Upper lobe of left lung (tissue), 6 donors: ENCODE data around the gene DENND4B. TPM values are rescaled to one million over a fixed set of nuclear protein-coding genes. Genes with fewer than 3 reads are reported as not detected.

ENCODE experiments used
- ATAC-seq, 2 donors: fragments of 200-7000 bp; cut with Tn5 transposase; one replicate each; pipeline ENCODE4 v1.9.1; 2022; ENCODE audit warnings: mild to moderate bottlenecking in 2 of 2, moderate library complexity in 2 of 2; ENCODE audit not compliant: low FRiP score in 2 of 2
- DNase-seq, 2 donors: peaks; one replicate each; pipeline ENCODE4 v3.0.0-alpha.2; 2019 to 2020
- H3K27ac ChIP-seq, 4 donors: fragments of 200-600 bp; sonication (generic); one replicate each; pipeline ENCODE4 v1.5.1; 2016 to 2019
- H3K27me3 ChIP-seq, 4 donors: fragments of 200-600 bp; sonication (generic); one replicate each; pipeline ENCODE4 v1.5.1; 2017 to 2019
- H3K36me3 ChIP-seq, 4 donors: fragments of 200-600 bp; sonication (generic); one replicate each; pipeline ENCODE4 v1.5.1; 2016 to 2019
- H3K4me1 ChIP-seq, 4 donors: fragments of 200-600 bp; sonication (generic); one replicate each; pipeline ENCODE4 v1.5.1; 2018 to 2019
- H3K4me3 ChIP-seq, 4 donors: fragments of 200-600 bp; sonication (generic); one replicate each; pipeline ENCODE4 v1.5.1; 2017 to 2019; ENCODE audit warnings: mild to moderate bottlenecking in 2 of 4, moderate library complexity in 1 of 4
- H3K9me3 ChIP-seq, 4 donors: fragments of 200-600 bp; sonication (generic); one replicate each; pipeline ENCODE4 v1.5.1; 2018 to 2019
- CTCF ChIP-seq, 6 experiments: fragments of 450-650 bp in 4 of 6; fragments of 200-600 bp in 2 of 6; sonication (generic) in 2 of 6; IDR thresholded peaks; one replicate each; pipeline ENCODE4 v1.5.1; 2016 to 2019; ENCODE audit warnings: antibody characterized with exemption in 6 of 6
- EP300 ChIP-seq, 4 donors: sonication (generic); formaldehyde crosslinking; IDR thresholded peaks; one replicate each; pipeline ENCODE4 v1.5.1; 2017; ENCODE audit warnings: antibody characterized with exemption in 4 of 4, control low read depth in 2 of 4
- POLR2A ChIP-seq, 4 donors: fragments of 450-650 bp; IDR thresholded peaks; one replicate each; pipeline ENCODE4 v1.5.1; 2016 to 2017; ENCODE audit warnings: antibody characterized with exemption in 4 of 4, mild to moderate bottlenecking in 2 of 4
- POLR2AphosphoS5 ChIP-seq, 2 donors: sonication (generic); formaldehyde crosslinking; IDR thresholded peaks; one replicate each; pipeline ENCODE4 v1.5.1; 2017; ENCODE audit warnings: antibody characterized with exemption in 2 of 2
- WGBS, 2 donors: methylation state at CpG; one replicate each; pipeline ENCODE4 v1.1.5; 2017 to 2018; 5-methylcytosine and 5-hydroxymethylcytosine counted together
- small RNA-seq, 4 donors: library from RNA; depleted of rRNA; stranded (forward); fragments of <200 nt; gene quantifications; one replicate each; pipeline ENCODE3, GENCODE V24; 2016
- total RNA-seq, 6 donors: library from RNA; depleted of rRNA in 4 of 6; stranded (reverse); fragments of >200 nt in 4 of 6; gene quantifications; one replicate each; pipeline versions ENCODE4 v1.1.0 to v1.2.1, GENCODE V29; 2016 to 2021
- donor health status: DM: no; HTN: no; CAD: no; lungs with moderate emphysema.
- donor health status: DM: no; HTN: yes; CAD: no; lungs with severe emphysema.

Gene DENND4B
- total RNA-seq, 6 donors from 2014 or later: 43.3 to 151 (median 103) TPM

DNA sequence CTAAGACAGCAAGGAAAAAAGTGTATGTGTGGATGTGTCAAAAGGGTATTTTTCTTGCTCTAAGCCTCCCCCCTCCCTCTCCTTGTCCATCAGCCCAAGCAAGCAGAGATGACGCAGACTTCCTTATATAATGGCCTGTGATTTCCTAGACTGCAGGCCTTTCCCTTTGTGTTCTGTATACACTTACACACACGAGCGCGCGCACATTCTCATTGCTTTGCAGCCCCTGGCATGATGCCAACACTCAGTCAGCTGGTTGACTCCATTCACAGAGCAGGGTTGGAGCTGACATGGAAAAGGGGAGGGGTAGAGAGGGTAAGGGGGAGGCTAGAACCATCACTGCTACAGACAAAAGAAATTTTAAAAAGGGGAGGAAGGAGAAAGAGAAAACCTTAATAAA is 65.6 kb downstream of the DENND4B start:
- TF ChIP-seq CTCF (IDR thresholded peaks at IDR 0.05) (no peak), EP300 (IDR thresholded peaks at IDR 0.05) (peak in 1 of 4 donors; percentile 33), POLR2AphosphoS5 (IDR thresholded peaks at IDR 0.05) (peak; percentile 71 to 80)
- Histone ChIP-seq H3K27ac (peak overlapping the region in 3 of 4 donors; percentile 0 to 58 (median 42)), H3K36me3 (no peaks in the 10 kb centered on the region), H3K27me3 (no peaks in the 10 kb centered on the region), H3K4me1 (peaks cover 18 to 27% (median 25%) of the 10 kb centered on the region in 4 donors), H3K9me3 (no peaks in the 10 kb centered on the region), H3K4me3 (peak overlapping the region in 1 of 4 donors; percentile 7)
- ATAC-seq (peak; percentile 86 to 90), DNase-seq (peak in 1 of 2 donors; percentile 86)
- WGBS, 2 donors: 3 to 5% methylated on average over 5 of the region's 5 CpGs

DNA sequence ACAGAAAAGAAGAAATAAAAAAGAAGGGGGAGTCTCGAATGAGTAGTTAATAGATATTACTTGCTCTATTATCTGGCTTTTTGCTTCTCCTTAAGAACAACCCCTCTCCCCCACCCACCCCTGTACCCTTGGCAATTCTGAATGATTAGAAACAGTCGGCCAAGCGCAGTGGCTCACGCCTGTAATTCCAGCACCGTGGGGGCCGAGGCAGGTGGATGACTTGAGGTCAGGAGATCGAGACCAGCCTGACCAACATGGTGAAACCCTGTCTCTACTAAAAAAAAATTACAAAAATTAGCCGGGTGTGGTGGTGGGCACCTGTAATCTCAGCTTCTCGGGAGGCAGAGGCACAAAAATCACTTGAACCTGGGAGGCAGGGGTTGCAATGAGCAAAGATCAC is 66.5 kb downstream of the DENND4B start:
- ATAC-seq: no peak
- H3K4me1 ChIP-seq: peaks cover 18 to 33% (median 25%) of the 10 kb centered on the region in 4 donors
- H3K36me3 ChIP-seq: no peaks in the 10 kb centered on the region
- 91 to 96% methylated on average over 9 of the region's 9 CpGs for WGBS, 2 donors
- no peaks in the 10 kb centered on the region for H3K27me3 ChIP-seq
- no peak for DNase-seq
- H3K27ac ChIP-seq: peak overlapping the region in 3 of 4 donors; percentile 18 to 58 (median 42)
- no peak for TF ChIP-seq EP300 (IDR thresholded peaks at IDR 0.05)
- TF ChIP-seq CTCF (IDR thresholded peaks at IDR 0.05): no peak
- TF ChIP-seq POLR2AphosphoS5 (IDR thresholded peaks at IDR 0.05): no peak
- no peak for TF ChIP-seq POLR2A (IDR thresholded peaks at IDR 0.05)
- H3K9me3 ChIP-seq: no peaks in the 10 kb centered on the region
- H3K4me3 ChIP-seq: no peak overlapping the region

Small RNA genes lying within 50 kb of the gene (small RNA-seq; reads per million reads assigned to genes)
- gene AL831737.1: 0 reads per million in 4 donors
- gene MIR6737: 0 to 0.43 (median 0.03) reads per million in 4 donors

Other genes starting within 250 kb of the DENND4B start
- gene INTS3, start 218.7 kb downstream of the DENND4B start, total RNA-seq: 100 to 1,000 TPM in 1 of 6 donors, 10 to 100 TPM in 5; 58.2 to 159 (median 63.1) TPM
- 100 to 1,000 TPM in 5 of 6 donors, 10 to 100 TPM in 1; 92.8 to 272 (median 167) TPM for gene SLC27A3, start 171.3 kb downstream of the DENND4B start, total RNA-seq
- gene GATAD2B, start 23.7 kb downstream of the DENND4B start, total RNA-seq: 10 to 100 TPM; 16.0 to 50.3 (median 37.8) TPM
- 10 to 100 TPM; 19.4 to 93.2 (median 37.6) TPM for gene CRTC2, start 11.9 kb upstream of the DENND4B start, total RNA-seq
- 100 to 1,000 TPM in 3 of 6 donors, 10 to 100 TPM in 3; 41.9 to 145 (median 102) TPM for gene SLC39A1, start 16.8 kb upstream of the DENND4B start, total RNA-seq
- gene CREB3L4, start 21.2 kb upstream of the DENND4B start, total RNA-seq: 10 to 100 TPM in 3 of 6 donors, 1 to 10 TPM in 3; 4.7 to 17.4 (median 9.4) TPM
- gene JTB, start 31.0 kb upstream of the DENND4B start, total RNA-seq: 100 to 1,000 TPM; 123 to 285 (median 157) TPM
- gene RAB13, start 39.6 kb upstream of the DENND4B start, total RNA-seq: 100 to 1,000 TPM in 2 of 6 donors, 10 to 100 TPM in 4; 33.9 to 116 (median 56.6) TPM
- 1,000 to 10,000 TPM in 5 of 6 donors, 100 to 1,000 TPM in 1; 551 to 2,666 (median 1,424) TPM for gene RPS27, start 44.0 kb upstream of the DENND4B start, total RNA-seq
- gene NUP210L, start 208.4 kb upstream of the DENND4B start, total RNA-seq: under 1 TPM in 4 of 6 donors, not detected in 2; 0.11 to 0.91 (median 0.30) TPM
- gene TPM3, start 245.4 kb upstream of the DENND4B start, total RNA-seq: 100 to 1,000 TPM; 149 to 452 (median 344) TPM